ENCODE measurements around the gene RPTOR. TPM values are rescaled to one million over a fixed set of nuclear protein-coding genes. Genes with fewer than 3 reads are reported as not detected.

Gene RPTOR
- total RNA-seq, 1 donor from 2014 or later = 32.0 TPM

DNA sequence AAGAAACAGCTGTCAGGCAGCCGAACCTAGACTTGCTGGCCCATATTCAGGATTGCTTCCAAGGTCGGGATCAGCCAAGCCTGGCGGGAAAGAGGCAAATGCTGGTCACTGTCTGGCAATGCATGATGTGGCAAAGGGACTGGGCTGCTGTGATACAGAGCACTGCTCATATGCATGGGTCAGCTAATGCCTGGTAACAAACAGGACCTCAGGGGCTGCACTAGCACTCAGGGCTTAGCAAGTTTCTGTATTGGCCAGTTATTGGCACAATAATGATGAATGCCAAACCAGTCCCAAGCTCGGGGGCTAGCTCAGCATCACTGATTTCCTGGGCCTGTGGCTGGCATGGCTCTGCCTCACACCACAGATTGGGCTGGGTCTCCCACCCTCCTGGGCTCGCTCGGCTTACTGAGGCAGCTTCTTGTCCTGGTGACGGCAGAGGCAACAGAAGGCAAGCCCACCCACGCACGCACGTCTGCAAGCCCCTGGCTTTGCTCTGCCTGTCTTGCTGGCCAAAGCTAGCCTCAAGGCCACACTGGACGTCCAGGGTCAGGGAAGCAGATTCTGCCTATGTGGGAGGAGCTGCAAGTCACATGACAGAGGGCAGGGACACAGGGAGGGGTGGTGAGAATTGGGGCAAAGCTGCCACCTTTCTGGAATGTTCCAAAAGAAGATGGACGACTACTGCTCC lies 21.4 kb upstream of the RPTOR start:
- Mint-ChIP-seq H3K4me1 (ENCODE audit: low read depth, unreplicated experiment) (peaks cover 7% of the 10 kb centered on the region), H3K4me3 (ENCODE audit: unreplicated experiment) (no peak overlapping the region), H3K36me3 (ENCODE audit: low read depth, unreplicated experiment) (no peaks in the 10 kb centered on the region), H3K27me3 (ENCODE audit: low read depth, unreplicated experiment) (peaks cover 36% of the 10 kb centered on the region), H3K27ac (ENCODE audit: unreplicated experiment) (no peak overlapping the region), H3K9me3 (ENCODE audit: unreplicated experiment) (peaks cover 3% of the 10 kb centered on the region)
- no peak overlapping the region for H3K4me3 ChIP-seq (ENCODE audit: insufficient read depth, low read depth, low read length)
- peaks cover 12% of the 10 kb centered on the region for H3K27me3 ChIP-seq (ENCODE audit: insufficient read depth, low read length)
- DNase-seq (ENCODE audit: low read depth) = no peak
- TF ChIP-seq EZH2 (IDR thresholded peaks at IDR 0.05; ENCODE audit: insufficient read depth, low read length) = no peak
- no peak for FAIRE-seq
- H4K20me1 ChIP-seq (ENCODE audit: insufficient read depth, low read length) = no peaks in the 10 kb centered on the region
- H3K4me2 ChIP-seq (ENCODE audit: low read length) = no peak overlapping the region
- H2AFZ ChIP-seq (ENCODE audit: low read depth, low read length) = no peak overlapping the region
- no peaks in the 10 kb centered on the region for H3K9me3 ChIP-seq (ENCODE audit: insufficient read depth, low read depth, low read length)
- peaks cover 10% of the 10 kb centered on the region for H3K4me1 ChIP-seq (ENCODE audit: insufficient read depth, low read length)
- H3K36me3 ChIP-seq (ENCODE audit: insufficient read depth, low read length) = no peaks in the 10 kb centered on the region
- no peak overlapping the region for H3K27ac ChIP-seq (ENCODE audit: low read depth, low read length)
- no peak overlapping the region for H3K9ac ChIP-seq (ENCODE audit: low read length)
- H3K79me2 ChIP-seq (ENCODE audit: insufficient read depth, low read length) = no peaks in the 10 kb centered on the region

- H3K9ac ChIP-seq (ENCODE audit: low read length) = no peak overlapping the region
- H4K20me1 ChIP-seq (ENCODE audit: insufficient read depth, low read length) = no peaks in the 10 kb centered on the region
- TF ChIP-seq CTCF (IDR thresholded peaks at IDR 0.05; ENCODE audit: insufficient read depth, low read depth, low read length) (no peak), EZH2 (IDR thresholded peaks at IDR 0.05; ENCODE audit: insufficient read depth, low read length) (no peak)
- Mint-ChIP-seq H3K4me3 (ENCODE audit: unreplicated experiment) (no peak overlapping the region), H3K4me1 (ENCODE audit: low read depth, unreplicated experiment) (peaks cover 7% of the 10 kb centered on the region), H3K27ac (ENCODE audit: unreplicated experiment) (no peak overlapping the region), H3K27me3 (ENCODE audit: low read depth, unreplicated experiment) (peaks cover 33% of the 10 kb centered on the region), H3K9me3 (ENCODE audit: unreplicated experiment) (peaks cover 3% of the 10 kb centered on the region), H3K36me3 (ENCODE audit: low read depth, unreplicated experiment) (no peaks in the 10 kb centered on the region)
- H3K36me3 ChIP-seq (ENCODE audit: insufficient read depth, low read length) = no peaks in the 10 kb centered on the region
- H2AFZ ChIP-seq (ENCODE audit: low read depth, low read length) = no peak overlapping the region
- H3K9me3 ChIP-seq (ENCODE audit: insufficient read depth, low read depth, low read length) = no peaks in the 10 kb centered on the region
- H3K27ac ChIP-seq (ENCODE audit: low read depth, low read length) = no peak overlapping the region
- no peak overlapping the region for H3K4me3 ChIP-seq (ENCODE audit: insufficient read depth, low read depth, low read length)
- H3K4me2 ChIP-seq (ENCODE audit: low read length) = no peak overlapping the region
- FAIRE-seq = no peak
- H3K27me3 ChIP-seq (ENCODE audit: insufficient read depth, low read length) = peaks cover 12% of the 10 kb centered on the region
- no peak for DNase-seq (ENCODE audit: low read depth)
- peaks cover 10% of the 10 kb centered on the region for H3K4me1 ChIP-seq (ENCODE audit: insufficient read depth, low read length)
- no peaks in the 10 kb centered on the region for H3K79me2 ChIP-seq (ENCODE audit: insufficient read depth, low read length)
Observed at GRCh38 chr17:80523956-80524712, 20.5 kb upstream of the RPTOR start.

GRCh38 chr17:80526116-80526910 lies 18.3 kb upstream of the RPTOR start:
- H3K9ac ChIP-seq (ENCODE audit: low read length) = no peak overlapping the region
- H4K20me1 ChIP-seq (ENCODE audit: insufficient read depth, low read length) = no peaks in the 10 kb centered on the region
- TF ChIP-seq EZH2 (IDR thresholded peaks at IDR 0.05; ENCODE audit: insufficient read depth, low read length) (peak; percentile 13), CTCF (IDR thresholded peaks at IDR 0.05; ENCODE audit: insufficient read depth, low read depth, low read length) (no peak)
- H3K4me1 ChIP-seq (ENCODE audit: insufficient read depth, low read length) = peaks cover 10% of the 10 kb centered on the region
- no peaks in the 10 kb centered on the region for H3K36me3 ChIP-seq (ENCODE audit: insufficient read depth, low read length)
- H3K9me3 ChIP-seq (ENCODE audit: insufficient read depth, low read depth, low read length) = no peaks in the 10 kb centered on the region
- Mint-ChIP-seq H3K27ac (ENCODE audit: unreplicated experiment) (peak overlapping the region; percentile 47), H3K36me3 (ENCODE audit: low read depth, unreplicated experiment) (no peaks in the 10 kb centered on the region), H3K27me3 (ENCODE audit: low read depth, unreplicated experiment) (peaks cover 24% of the 10 kb centered on the region), H3K9me3 (ENCODE audit: unreplicated experiment) (peaks cover 3% of the 10 kb centered on the region), H3K4me1 (ENCODE audit: low read depth, unreplicated experiment) (peaks cover 7% of the 10 kb centered on the region), H3K4me3 (ENCODE audit: unreplicated experiment) (no peak overlapping the region)
- DNase-seq (ENCODE audit: low read depth) = no peak
- no peak overlapping the region for H3K27ac ChIP-seq (ENCODE audit: low read depth, low read length)
- peak overlapping the region; percentile 66 for H2AFZ ChIP-seq (ENCODE audit: low read depth, low read length)
- FAIRE-seq = no peak
- H3K4me3 ChIP-seq (ENCODE audit: insufficient read depth, low read depth, low read length) = no peak overlapping the region
- H3K4me2 ChIP-seq (ENCODE audit: low read length) = peak overlapping the region; percentile 65
- H3K27me3 ChIP-seq (ENCODE audit: insufficient read depth, low read length) = peaks cover 10% of the 10 kb centered on the region
- no peaks in the 10 kb centered on the region for H3K79me2 ChIP-seq (ENCODE audit: insufficient read depth, low read length)
